WTC11 (cell line): ENCODE results near the gene CWC15. TPM values are rescaled to one million over a fixed set of nuclear protein-coding genes. Genes with fewer than 3 reads are reported as not detected.

Experiments
- ATAC-seq: fragments of 200-7000 bp; cut with Tn5 transposase; 2 replicates; pipeline ENCODE4 v1.10.0; 2021; ENCODE audit warnings: mild to moderate bottlenecking, moderate library complexity
- CTCF ChIA-PET: fragments of 300-600 bp; sonication (Branson Sonifier 250); formaldehyde crosslinking; loops from one replicate; lab custom pipeline; 2021; ENCODE audit warnings: antibody characterized with exemption; lab: Charles Lee
- POLR2A ChIA-PET: fragments of 350-600 bp; sonication (Branson Sonifier 250); formaldehyde crosslinking; loops from one replicate; lab custom pipeline; 2021; ENCODE audit warnings: antibody characterized with exemption; lab: Charles Lee
- DNase-seq: peaks from one replicate; pipeline ENCODE4 v3.0.0; 2021; ENCODE audit warnings: low spot score
- H3K27ac Mint-ChIP-seq: 2 replicates; pipeline ENCODE4 v1.8.0; 2021; ENCODE audit warnings: mixed read lengths
- H3K27me3 Mint-ChIP-seq: 2 replicates; pipeline ENCODE4 v1.8.0; 2021; ENCODE audit warnings: low read depth, mild to moderate bottlenecking, moderate library complexity, mixed read lengths
- H3K36me3 Mint-ChIP-seq: 2 replicates; pipeline ENCODE4 v1.8.0; 2021; ENCODE audit warnings: mixed read lengths
- H3K4me1 Mint-ChIP-seq: 2 replicates; pipeline ENCODE4 v1.8.0; 2022; ENCODE audit warnings: mixed read lengths
- H3K4me3 Mint-ChIP-seq: 2 replicates; pipeline ENCODE4 v1.8.0; 2021; ENCODE audit warnings: mild to moderate bottlenecking, moderate library complexity, mixed read lengths
- H3K9me3 Mint-ChIP-seq: 2 replicates; pipeline ENCODE4 v1.8.0; 2021; ENCODE audit warnings: mixed read lengths
- CREB1 ChIP-seq: sonication (generic); formaldehyde crosslinking; IDR thresholded peaks from 2 replicates; pipeline ENCODE4 v1.8.0; 2023; ENCODE audit warnings: mild to moderate bottlenecking, missing genetic modification reagents
- E2F4 ChIP-seq: sonication (generic); formaldehyde crosslinking; IDR thresholded peaks from 2 replicates; pipeline ENCODE4 v1.8.1; 2022; ENCODE audit warnings: low read depth, mild to moderate bottlenecking, moderate library complexity, missing genetic modification reagents, borderline replicate concordance
- ELF4 ChIP-seq: sonication (generic); formaldehyde crosslinking; IDR thresholded peaks from 2 replicates; pipeline ENCODE4 v1.8.1; 2022; ENCODE audit warnings: low read depth, mild to moderate bottlenecking, moderate library complexity, missing genetic modification reagents
- ERG ChIP-seq: fragments of 250-450 bp; sonication (Bioruptor Pico); IDR thresholded peaks from 2 replicates; pipeline ENCODE4 v1.8.0; 2021; ENCODE audit warnings: mild to moderate bottlenecking
- FOXP4 ChIP-seq: sonication (generic); formaldehyde crosslinking; IDR thresholded peaks from 2 replicates; pipeline ENCODE4 v1.8.0; 2022; ENCODE audit warnings: mild to moderate bottlenecking, missing genetic modification reagents
- GABPB1 ChIP-seq: sonication (generic); formaldehyde crosslinking; IDR thresholded peaks from 2 replicates; pipeline ENCODE4 v1.8.1; 2023; ENCODE audit warnings: mild to moderate bottlenecking, missing genetic modification reagents
- HMGA2 ChIP-seq: fragments of 250-450 bp; sonication (Bioruptor Pico); IDR thresholded peaks from 2 replicates; pipeline ENCODE4 v1.4.0; 2021; ENCODE audit warnings: mild to moderate bottlenecking, moderate library complexity
- MXD4 ChIP-seq: fragments of 250-450 bp; sonication (Bioruptor Pico); IDR thresholded peaks from 2 replicates; pipeline ENCODE4 v1.8.0; 2021; ENCODE audit warnings: mild to moderate bottlenecking, moderate library complexity, borderline replicate concordance
- MYBL2 ChIP-seq: sonication (generic); formaldehyde crosslinking; IDR thresholded peaks from 2 replicates; pipeline ENCODE4 v1.8.1; 2023; ENCODE audit warnings: mild to moderate bottlenecking, moderate library complexity, missing genetic modification reagents
- NFATC4 ChIP-seq: fragments of 250-450 bp; sonication (Bioruptor Pico); IDR thresholded peaks from 2 replicates; pipeline ENCODE4 v1.9.0; 2021; ENCODE audit warnings: mild to moderate bottlenecking
- NFE2L1 ChIP-seq: sonication (generic); formaldehyde crosslinking; IDR thresholded peaks from 2 replicates; pipeline ENCODE4 v1.8.1; 2023; ENCODE audit warnings: missing genetic modification reagents
- NR2C2 ChIP-seq: sonication (generic); formaldehyde crosslinking; IDR thresholded peaks from 2 replicates; pipeline ENCODE4 v1.8.0; 2022; ENCODE audit warnings: mild to moderate bottlenecking, missing genetic modification reagents
- SMAD4 ChIP-seq: sonication (generic); formaldehyde crosslinking; IDR thresholded peaks from 2 replicates; pipeline ENCODE4 v1.8.0; 2022; ENCODE audit warnings: mild to moderate bottlenecking, missing genetic modification reagents
- SOX15 ChIP-seq: fragments of 250-450 bp; sonication (Bioruptor Pico); IDR thresholded peaks from 2 replicates; pipeline ENCODE4 v1.9.0; 2021; ENCODE audit warnings: mild to moderate bottlenecking
- TCF7 ChIP-seq: sonication (generic); formaldehyde crosslinking; IDR thresholded peaks from 2 replicates; pipeline ENCODE4 v1.8.0; 2022; ENCODE audit warnings: mild to moderate bottlenecking, low read depth, missing genetic modification reagents, moderate library complexity
- USF2 ChIP-seq: sonication (generic); formaldehyde crosslinking; IDR thresholded peaks from 2 replicates; pipeline ENCODE4 v1.8.1; 2023; ENCODE audit warnings: mild to moderate bottlenecking, missing genetic modification reagents, moderate library complexity
- ZNF423 ChIP-seq: fragments of 250-450 bp; sonication (Bioruptor Pico); IDR thresholded peaks from 2 replicates; pipeline ENCODE4 v2.1.2; 2022; ENCODE audit warnings: mild to moderate bottlenecking, moderate library complexity
- ZNF671 ChIP-seq: fragments of 250-450 bp; sonication (Bioruptor Pico); IDR thresholded peaks from 2 replicates; pipeline ENCODE4 v1.8.0; 2021; ENCODE audit warnings: mild to moderate bottlenecking
- total RNA-seq: library from RNA; stranded (reverse); gene quantifications from 3 replicates; pipeline ENCODE4 v1.2.3, GENCODE V29; 2021
- TF ChIP-seq, protein P1 (sequence below): fragments of 250-450 bp; sonication (Bioruptor Pico); IDR thresholded peaks from 2 replicates; pipeline ENCODE4 v1.9.0; 2021; ENCODE audit warnings: mild to moderate bottlenecking
- TF ChIP-seq, protein P2 (sequence below): sonication (generic); formaldehyde crosslinking; conservative IDR thresholded peaks from 2 replicates; pipeline ENCODE4 v1.8.1; 2022; ENCODE audit warnings: mild to moderate bottlenecking, missing genetic modification reagents
- TF ChIP-seq, protein P3 (sequence below): sonication (generic); formaldehyde crosslinking; IDR thresholded peaks from 2 replicates; pipeline ENCODE4 v1.8.0; 2022; ENCODE audit warnings: mild to moderate bottlenecking, missing genetic modification reagents

CWC15 gene
- total RNA-seq, 1 experiment from 2014 or later = 49.4 TPM

DNA sequence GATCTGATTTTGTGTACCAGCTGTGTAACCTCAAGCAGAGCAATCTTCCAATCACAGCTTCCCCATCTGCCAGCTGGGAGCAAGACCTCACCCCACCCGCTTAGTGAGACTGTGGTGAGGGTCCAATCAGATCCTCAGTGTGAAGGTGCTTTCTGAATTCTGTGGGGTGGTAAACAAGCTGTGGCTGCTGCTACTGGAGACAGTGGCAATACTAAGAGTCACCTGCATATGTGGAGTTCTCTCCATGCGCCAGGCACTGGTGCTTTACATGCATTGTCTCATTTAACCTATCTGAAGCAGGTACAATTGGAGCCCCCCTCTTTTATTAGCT, 50.4 kb downstream of the CWC15 start:
- no peak for ATAC-seq
- H3K27ac Mint-ChIP-seq = no peak overlapping the region

DNA sequence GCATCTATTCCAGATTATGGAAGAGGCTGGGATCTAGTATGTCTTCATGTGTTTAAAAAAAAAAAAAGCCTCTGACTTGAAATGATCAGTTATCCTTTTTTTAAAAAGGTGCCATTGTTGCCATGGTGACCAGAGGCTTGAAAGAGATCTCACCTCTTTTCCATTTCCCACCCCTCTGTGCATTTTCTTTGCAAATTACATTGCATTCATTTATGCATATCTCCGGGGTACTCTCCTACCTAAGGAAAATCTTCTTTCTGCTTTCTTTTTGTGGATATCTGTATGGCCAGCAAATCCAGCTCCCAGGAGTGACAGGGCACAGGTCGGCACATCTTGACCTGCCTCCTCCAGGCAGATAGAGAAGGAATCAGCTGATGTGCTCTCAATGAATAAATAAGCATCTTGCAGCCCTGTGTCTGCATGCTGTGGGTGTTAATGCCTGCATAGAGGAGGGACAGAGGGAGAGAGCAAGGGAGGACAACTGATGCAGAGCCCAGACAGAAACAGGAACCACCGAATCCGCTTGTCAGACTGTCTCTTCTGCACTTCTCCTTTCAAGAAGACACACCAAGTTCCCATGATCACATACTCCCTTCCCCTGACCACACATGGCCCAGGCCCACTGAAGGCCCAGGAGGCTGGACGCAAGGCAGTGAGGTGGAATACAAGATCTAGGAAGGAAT, 50.9 kb downstream of the CWC15 start:
- H3K4me1 Mint-ChIP-seq = peaks cover 15% of the 10 kb centered on the region
- ATAC-seq = no peak
- no peak overlapping the region for H3K4me3 Mint-ChIP-seq
- H3K27me3 Mint-ChIP-seq = no peaks in the 10 kb centered on the region; the same call in 1 of the 2 replicates
- POLR2A ChIA-PET = no interaction called here
- H3K27ac Mint-ChIP-seq = no peak overlapping the region
- no peaks in the 10 kb centered on the region for H3K36me3 Mint-ChIP-seq
- CTCF ChIA-PET = no interaction called here
- TF ChIP-seq MXD4 (CRISPR knock-in tag) (no peak), ZNF671 (CRISPR knock-in tag) (no peak), GABPB1 (CRISPR knock-in tag) (no peak), ELF4 (CRISPR knock-in tag) (no peak), HMGA2 (no peak), NFATC4 (CRISPR knock-in tag) (no peak), E2F4 (CRISPR knock-in tag) (no peak), ZNF423 (CRISPR knock-in tag) (no peak), SMAD4 (CRISPR knock-in tag) (no peak), TCF7 (CRISPR knock-in tag) (no peak), ERG (no peak), USF2 (CRISPR knock-in tag) (no peak), MYBL2 (no peak), SOX15 (CRISPR knock-in tag) (no peak)
- TF ChIP-seq, protein P1, sequence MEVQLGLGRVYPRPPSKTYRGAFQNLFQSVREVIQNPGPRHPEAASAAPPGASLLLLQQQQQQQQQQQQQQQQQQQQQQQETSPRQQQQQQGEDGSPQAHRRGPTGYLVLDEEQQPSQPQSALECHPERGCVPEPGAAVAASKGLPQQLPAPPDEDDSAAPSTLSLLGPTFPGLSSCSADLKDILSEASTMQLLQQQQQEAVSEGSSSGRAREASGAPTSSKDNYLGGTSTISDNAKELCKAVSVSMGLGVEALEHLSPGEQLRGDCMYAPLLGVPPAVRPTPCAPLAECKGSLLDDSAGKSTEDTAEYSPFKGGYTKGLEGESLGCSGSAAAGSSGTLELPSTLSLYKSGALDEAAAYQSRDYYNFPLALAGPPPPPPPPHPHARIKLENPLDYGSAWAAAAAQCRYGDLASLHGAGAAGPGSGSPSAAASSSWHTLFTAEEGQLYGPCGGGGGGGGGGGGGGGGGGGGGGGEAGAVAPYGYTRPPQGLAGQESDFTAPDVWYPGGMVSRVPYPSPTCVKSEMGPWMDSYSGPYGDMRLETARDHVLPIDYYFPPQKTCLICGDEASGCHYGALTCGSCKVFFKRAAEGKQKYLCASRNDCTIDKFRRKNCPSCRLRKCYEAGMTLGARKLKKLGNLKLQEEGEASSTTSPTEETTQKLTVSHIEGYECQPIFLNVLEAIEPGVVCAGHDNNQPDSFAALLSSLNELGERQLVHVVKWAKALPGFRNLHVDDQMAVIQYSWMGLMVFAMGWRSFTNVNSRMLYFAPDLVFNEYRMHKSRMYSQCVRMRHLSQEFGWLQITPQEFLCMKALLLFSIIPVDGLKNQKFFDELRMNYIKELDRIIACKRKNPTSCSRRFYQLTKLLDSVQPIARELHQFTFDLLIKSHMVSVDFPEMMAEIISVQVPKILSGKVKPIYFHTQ (CRISPR knock-in tag) = no peak
- TF ChIP-seq, protein P2, sequence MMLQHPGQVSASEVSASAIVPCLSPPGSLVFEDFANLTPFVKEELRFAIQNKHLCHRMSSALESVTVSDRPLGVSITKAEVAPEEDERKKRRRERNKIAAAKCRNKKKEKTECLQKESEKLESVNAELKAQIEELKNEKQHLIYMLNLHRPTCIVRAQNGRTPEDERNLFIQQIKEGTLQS (CRISPR knock-in tag) = no peak
- H3K9me3 Mint-ChIP-seq = no peaks in the 10 kb centered on the region
- no peak for DNase-seq

More for the DNA sequence above, 50.4 kb downstream of the CWC15 start:
- no peak for DNase-seq
- no peak overlapping the region for H3K4me3 Mint-ChIP-seq
- H3K27me3 Mint-ChIP-seq = no peaks in the 10 kb centered on the region; the same call in 1 of the 2 replicates
- ChIA-PET POLR2A (no interaction called here), CTCF (no interaction called here)
- no peak for TF ChIP-seq CREB1 (CRISPR knock-in tag)
- TF ChIP-seq NFE2L1 (CRISPR knock-in tag) = no peak
- no peak for TF ChIP-seq SOX15 (CRISPR knock-in tag)
- TF ChIP-seq, protein P3, sequence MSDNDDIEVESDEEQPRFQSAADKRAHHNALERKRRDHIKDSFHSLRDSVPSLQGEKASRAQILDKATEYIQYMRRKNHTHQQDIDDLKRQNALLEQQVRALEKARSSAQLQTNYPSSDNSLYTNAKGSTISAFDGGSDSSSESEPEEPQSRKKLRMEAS (CRISPR knock-in tag) = no peak
- no peak for TF ChIP-seq FOXP4
- no peak for TF ChIP-seq NR2C2
- H3K36me3 Mint-ChIP-seq = no peaks in the 10 kb centered on the region
- no peaks in the 10 kb centered on the region for H3K9me3 Mint-ChIP-seq
- peaks cover 15% of the 10 kb centered on the region for H3K4me1 Mint-ChIP-seq
